GM23338 (cell line): ENCODE data around the gene BGLAP. TPM values are rescaled to one million over a fixed set of nuclear protein-coding genes. Genes with fewer than 3 reads are reported as not detected.

Experiments
- ATAC-seq: fragments of 200-7000 bp; cut with Tn5 transposase; 3 replicates; pipeline ENCODE4 v1.9.1; 2020
- DNase-seq: peaks from one replicate; pipeline ENCODE4 v3.0.0-alpha.2; 2015; ENCODE audit warnings: low spot score
- H2AFZ ChIP-seq: fragments of 200-600 bp; sonication (generic); 2 replicates; pipeline ENCODE4 v1.8.0; 2016; ENCODE audit warnings: antibody characterized with exemption, mild to moderate bottlenecking, moderate library complexity
- H3F3A ChIP-seq: fragments of 200-600 bp; sonication (generic); replicated peaks from 2 replicates; pipeline ENCODE4 v1.8.0; 2017; ENCODE audit warnings: antibody characterized with exemption, mixed run types, low read depth
- H3K27ac ChIP-seq: fragments of 200-600 bp; sonication (generic); 2 replicates; pipeline ENCODE4 v1.6.1; 2016; ENCODE audit warnings: low read depth
- H3K27me3 ChIP-seq: fragments of 200-600 bp; sonication (generic); 2 replicates; pipeline ENCODE4 v1.8.0; 2016; ENCODE audit warnings: mild to moderate bottlenecking, mixed run types, moderate library complexity; ENCODE audit not compliant: insufficient read depth
- H3K36me3 ChIP-seq: fragments of 200-600 bp; sonication (generic); 2 replicates; pipeline ENCODE4 v1.8.0; 2016; ENCODE audit warnings: mild to moderate bottlenecking; ENCODE audit not compliant: insufficient read depth
- H3K4me1 ChIP-seq: fragments of 200-600 bp; sonication (generic); 2 replicates; pipeline ENCODE4 v1.8.0; 2016; ENCODE audit warnings: mild to moderate bottlenecking, moderate library complexity; ENCODE audit not compliant: insufficient read depth
- H3K4me2 ChIP-seq: fragments of 200-600 bp; sonication (generic); 2 replicates; pipeline ENCODE4 v1.7.1; 2017; ENCODE audit warnings: mixed run types
- H3K4me3 ChIP-seq: fragments of 200-600 bp; sonication (generic); 2 replicates; pipeline ENCODE4 v1.6.1; 2016; ENCODE audit warnings: mixed run types
- H3K79me2 ChIP-seq: fragments of 200-600 bp; sonication (generic); replicated peaks from 2 replicates; pipeline ENCODE4 v1.8.0; 2017; ENCODE audit warnings: mild to moderate bottlenecking; ENCODE audit not compliant: insufficient read depth
- H3K9me2 ChIP-seq: fragments of 200-600 bp; sonication (generic); 2 replicates; pipeline ENCODE4 v1.8.0; 2017; ENCODE audit not compliant: insufficient read depth
- H4K20me1 ChIP-seq: fragments of 200-600 bp; sonication (generic); replicated peaks from 2 replicates; pipeline ENCODE4 v1.8.0; 2017; ENCODE audit warnings: mild to moderate bottlenecking; ENCODE audit not compliant: insufficient read depth
- H3K27ac Mint-ChIP-seq: 2 replicates; pipeline ENCODE4 v1.8.0; 2020; ENCODE audit warnings: inconsistent platforms, mild to moderate bottlenecking, moderate library complexity, mixed read lengths
- H3K27me3 Mint-ChIP-seq: 3 replicates; pipeline ENCODE4 v1.8.0; 2022; ENCODE audit warnings: low read depth, mild to moderate bottlenecking, moderate library complexity, mixed read lengths, inconsistent platforms; ENCODE audit not compliant: insufficient read depth, poor library complexity
- H3K36me3 Mint-ChIP-seq: 3 replicates; pipeline ENCODE4 v1.8.0; 2021; ENCODE audit warnings: low read depth, mild to moderate bottlenecking, inconsistent platforms, moderate library complexity, mixed read lengths
- H3K4me1 Mint-ChIP-seq: 3 replicates; pipeline ENCODE4 v1.8.0; 2020; ENCODE audit warnings: mild to moderate bottlenecking, inconsistent platforms, mixed read lengths
- H3K4me3 Mint-ChIP-seq: 3 replicates; pipeline ENCODE4 v1.8.0; 2021; ENCODE audit warnings: moderate library complexity, mild to moderate bottlenecking, inconsistent platforms, mixed read lengths
- H3K9me3 Mint-ChIP-seq: 3 replicates; pipeline ENCODE4 v1.8.0; 2020; ENCODE audit warnings: moderate library complexity, mild to moderate bottlenecking, inconsistent platforms, mixed read lengths
- CREB1 ChIP-seq: fragments of 250-450 bp; sonication (Bioruptor Pico); IDR thresholded peaks from 2 replicates; pipeline ENCODE4 v1.5.0; 2020; ENCODE audit warnings: low read depth, mild to moderate bottlenecking, moderate library complexity
- EZH2 ChIP-seq: fragments of 200-600 bp; sonication (generic); IDR thresholded peaks from one replicate; pipeline ENCODE4 v1.8.0; 2017; ENCODE audit warnings: antibody characterized with exemption, mild to moderate bottlenecking, low read depth; ENCODE audit not compliant: unreplicated experiment
- EZH2phosphoT487 ChIP-seq: fragments of 200-600 bp; sonication (generic); IDR thresholded peaks from one replicate; pipeline ENCODE4 v1.8.1; 2018; ENCODE audit warnings: antibody characterized with exemption; ENCODE audit not compliant: unreplicated experiment
- JUNB ChIP-seq: IDR thresholded peaks from one replicate; pipeline ENCODE4 v1.6.1; 2016; ENCODE audit warnings: antibody characterized with exemption; ENCODE audit not compliant: unreplicated experiment
- NANOG ChIP-seq: IDR thresholded peaks from 2 replicates; pipeline ENCODE4 v1.6.1; 2016; ENCODE audit warnings: antibody characterized with exemption, borderline replicate concordance
- POLR2AphosphoS5 ChIP-seq: IDR thresholded peaks from 2 replicates; pipeline ENCODE4 v1.6.1; 2016; ENCODE audit warnings: antibody characterized with exemption, low read depth
- REST ChIP-seq: IDR thresholded peaks from one replicate; pipeline ENCODE4 v1.6.1; 2018; ENCODE audit warnings: antibody characterized with exemption; ENCODE audit not compliant: unreplicated experiment
- STAT1 ChIP-seq: IDR thresholded peaks from one replicate; pipeline ENCODE4 v1.6.1; 2016; ENCODE audit warnings: antibody characterized with exemption; ENCODE audit not compliant: unreplicated experiment
- ZNF114 ChIP-seq: fragments of 250-450 bp; sonication (Bioruptor Pico); IDR thresholded peaks from 2 replicates; pipeline ENCODE4 v1.5.0; 2020; ENCODE audit warnings: mild to moderate bottlenecking, moderate library complexity
- ZNF331 ChIP-seq: fragments of 250-450 bp; sonication (Bioruptor Pico); IDR thresholded peaks from 2 replicates; pipeline ENCODE4 v1.5.0; 2020; ENCODE audit warnings: low read depth, mild to moderate bottlenecking, moderate library complexity
- polyA plus RNA-seq: library from polyadenylated mRNA; unstranded; fragments of >200 nt; fragmentation: Nextera tagmentation; extraction: Ambion mirVana; gene quantifications from 2 replicates; pipeline ENCODE4 v1.2.1, GENCODE V29; 2016
- total RNA-seq: library from RNA; depleted of rRNA; stranded (reverse); fragments of >200 nt; shearing (Covaris generic); gene quantifications from 2 replicates; pipeline ENCODE4 v1.2.3, GENCODE V29; 2014
- TF ChIP-seq, protein P1 (sequence below): IDR thresholded peaks from 2 replicates; pipeline ENCODE4 v1.6.1; 2016; ENCODE audit warnings: antibody characterized with exemption
- TF ChIP-seq, protein P2 (sequence below): fragments of 250-450 bp; sonication (Bioruptor Pico); IDR thresholded peaks from 2 replicates; pipeline ENCODE4 v1.5.0; 2020; ENCODE audit warnings: mild to moderate bottlenecking, moderate library complexity

Gene BGLAP
- total and polyA plus RNA-seq, 2 experiments from 2014 or later = 0.36 to 0.42 TPM

DNA sequence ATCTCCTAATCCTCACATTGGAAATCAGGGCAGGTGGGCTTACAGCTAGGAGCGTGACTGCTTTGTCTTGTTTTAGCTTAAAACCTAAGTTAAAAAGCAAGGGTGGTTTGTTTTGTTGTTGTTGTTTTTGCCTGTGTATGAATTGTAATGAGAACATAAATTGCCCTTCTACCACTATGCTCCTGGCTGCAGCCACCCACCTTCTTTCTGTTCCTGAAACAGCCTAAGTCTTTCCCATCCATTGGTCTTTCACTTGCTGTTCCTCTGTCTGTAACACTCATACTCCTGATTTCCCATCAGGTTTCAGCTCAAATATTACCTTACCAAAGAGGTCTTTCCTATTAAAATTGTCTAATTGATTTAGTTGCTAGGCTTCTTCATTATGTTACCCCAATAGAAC, 41.5 kb downstream of the BGLAP start:
- Histone ChIP-seq H3K79me2 (peaks cover 38% of the 10 kb centered on the region), H4K20me1 (peaks cover 31% of the 10 kb centered on the region), H3K9me2 (no peaks in the 10 kb centered on the region), H3K27ac (peak overlapping the region; percentile 79), H3K36me3 (peaks cover 10% of the 10 kb centered on the region), H2AFZ (peak overlapping the region; percentile 95), H3K4me3 (peak overlapping the region; percentile 83), H3K4me1 (peaks cover 16% of the 10 kb centered on the region), H3F3A (peaks cover 16% of the 10 kb centered on the region; the same call in 1 of the 2 replicates), H3K4me2 (peak overlapping the region; percentile 88), H3K27me3 (no peaks in the 10 kb centered on the region)
- TF ChIP-seq REST (no peak), CREB1 (CRISPR knock-in tag) (no peak), EZH2 (no peak), NANOG (no peak), ZNF331 (CRISPR knock-in tag) (no peak), EZH2phosphoT487 (no peak), JUNB (no peak)
- TF ChIP-seq, protein P1, sequence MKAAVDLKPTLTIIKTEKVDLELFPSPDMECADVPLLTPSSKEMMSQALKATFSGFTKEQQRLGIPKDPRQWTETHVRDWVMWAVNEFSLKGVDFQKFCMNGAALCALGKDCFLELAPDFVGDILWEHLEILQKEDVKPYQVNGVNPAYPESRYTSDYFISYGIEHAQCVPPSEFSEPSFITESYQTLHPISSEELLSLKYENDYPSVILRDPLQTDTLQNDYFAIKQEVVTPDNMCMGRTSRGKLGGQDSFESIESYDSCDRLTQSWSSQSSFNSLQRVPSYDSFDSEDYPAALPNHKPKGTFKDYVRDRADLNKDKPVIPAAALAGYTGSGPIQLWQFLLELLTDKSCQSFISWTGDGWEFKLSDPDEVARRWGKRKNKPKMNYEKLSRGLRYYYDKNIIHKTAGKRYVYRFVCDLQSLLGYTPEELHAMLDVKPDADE = no peak
- no peak for ATAC-seq
- peaks cover 9% of the 10 kb centered on the region for H3K27me3 Mint-ChIP-seq
- DNase-seq = no peak
- peak overlapping the region; percentile 93 for H3K27ac Mint-ChIP-seq
- H3K36me3 Mint-ChIP-seq = peaks cover 4% of the 10 kb centered on the region
- peaks cover 19% of the 10 kb centered on the region for H3K4me1 Mint-ChIP-seq
- H3K4me3 Mint-ChIP-seq = peak overlapping the region; percentile 98
- H3K9me3 Mint-ChIP-seq = no peaks in the 10 kb centered on the region

DNA sequence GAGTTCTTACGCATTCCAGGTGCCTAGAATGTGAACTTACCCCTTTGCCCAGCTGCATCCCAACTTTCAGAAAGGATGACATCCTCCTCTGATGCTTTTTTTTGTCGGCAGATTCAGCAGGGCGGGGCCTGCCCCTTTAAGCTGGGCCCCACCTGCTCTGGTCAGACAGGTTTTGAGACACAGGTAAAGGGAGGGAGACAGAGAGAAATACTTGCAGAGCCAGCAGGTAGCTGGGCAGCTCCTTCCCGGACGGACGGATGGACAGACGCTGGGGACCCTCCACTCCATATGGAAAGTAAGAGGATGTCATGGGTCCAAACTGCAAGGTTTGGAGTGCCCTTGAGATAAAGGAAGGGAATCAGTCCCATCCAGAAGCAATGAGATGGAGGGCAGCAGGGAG, 42.1 kb downstream of the BGLAP start, which contains the start of gene TMEM79:
TSS of gene TMEM79 (plus strand) at position 214 of the 400 bp plus-strand sequence. CDS start 902 bp downstream, outside the sequence.
- Histone ChIP-seq H3F3A (peaks cover 12% of the 10 kb centered on the region; the same call in 1 of the 2 replicates), H3K9me2 (no peaks in the 10 kb centered on the region), H3K4me3 (peak within 1 kb of the TSS; percentile 83), H3K36me3 (0 out of 2 replicates have a peak, but pooled peaks cover 6% of the 10 kb centered on the region), H2AFZ (peak within 1 kb of the TSS; percentile 95), H3K27me3 (no peaks in the 10 kb centered on the region), H4K20me1 (peaks cover 25% of the 10 kb centered on the region), H3K4me1 (peaks cover 16% of the 10 kb centered on the region), H3K27ac (peak within 1 kb of the TSS; percentile 79), H3K4me2 (peak within 1 kb of the TSS; percentile 88), H3K79me2 (peaks cover 32% of the 10 kb centered on the region)
- no peaks in the 10 kb centered on the region; the same call in 1 of the 3 replicates for H3K36me3 Mint-ChIP-seq
- DNase-seq = peak; percentile 27
- H3K4me3 Mint-ChIP-seq = peak within 1 kb of the TSS; percentile 98
- H3K9me3 Mint-ChIP-seq = no peaks in the 10 kb centered on the region
- TF ChIP-seq POLR2AphosphoS5 = no peak
- no peak for TF ChIP-seq STAT1
- TF ChIP-seq, protein P2, sequence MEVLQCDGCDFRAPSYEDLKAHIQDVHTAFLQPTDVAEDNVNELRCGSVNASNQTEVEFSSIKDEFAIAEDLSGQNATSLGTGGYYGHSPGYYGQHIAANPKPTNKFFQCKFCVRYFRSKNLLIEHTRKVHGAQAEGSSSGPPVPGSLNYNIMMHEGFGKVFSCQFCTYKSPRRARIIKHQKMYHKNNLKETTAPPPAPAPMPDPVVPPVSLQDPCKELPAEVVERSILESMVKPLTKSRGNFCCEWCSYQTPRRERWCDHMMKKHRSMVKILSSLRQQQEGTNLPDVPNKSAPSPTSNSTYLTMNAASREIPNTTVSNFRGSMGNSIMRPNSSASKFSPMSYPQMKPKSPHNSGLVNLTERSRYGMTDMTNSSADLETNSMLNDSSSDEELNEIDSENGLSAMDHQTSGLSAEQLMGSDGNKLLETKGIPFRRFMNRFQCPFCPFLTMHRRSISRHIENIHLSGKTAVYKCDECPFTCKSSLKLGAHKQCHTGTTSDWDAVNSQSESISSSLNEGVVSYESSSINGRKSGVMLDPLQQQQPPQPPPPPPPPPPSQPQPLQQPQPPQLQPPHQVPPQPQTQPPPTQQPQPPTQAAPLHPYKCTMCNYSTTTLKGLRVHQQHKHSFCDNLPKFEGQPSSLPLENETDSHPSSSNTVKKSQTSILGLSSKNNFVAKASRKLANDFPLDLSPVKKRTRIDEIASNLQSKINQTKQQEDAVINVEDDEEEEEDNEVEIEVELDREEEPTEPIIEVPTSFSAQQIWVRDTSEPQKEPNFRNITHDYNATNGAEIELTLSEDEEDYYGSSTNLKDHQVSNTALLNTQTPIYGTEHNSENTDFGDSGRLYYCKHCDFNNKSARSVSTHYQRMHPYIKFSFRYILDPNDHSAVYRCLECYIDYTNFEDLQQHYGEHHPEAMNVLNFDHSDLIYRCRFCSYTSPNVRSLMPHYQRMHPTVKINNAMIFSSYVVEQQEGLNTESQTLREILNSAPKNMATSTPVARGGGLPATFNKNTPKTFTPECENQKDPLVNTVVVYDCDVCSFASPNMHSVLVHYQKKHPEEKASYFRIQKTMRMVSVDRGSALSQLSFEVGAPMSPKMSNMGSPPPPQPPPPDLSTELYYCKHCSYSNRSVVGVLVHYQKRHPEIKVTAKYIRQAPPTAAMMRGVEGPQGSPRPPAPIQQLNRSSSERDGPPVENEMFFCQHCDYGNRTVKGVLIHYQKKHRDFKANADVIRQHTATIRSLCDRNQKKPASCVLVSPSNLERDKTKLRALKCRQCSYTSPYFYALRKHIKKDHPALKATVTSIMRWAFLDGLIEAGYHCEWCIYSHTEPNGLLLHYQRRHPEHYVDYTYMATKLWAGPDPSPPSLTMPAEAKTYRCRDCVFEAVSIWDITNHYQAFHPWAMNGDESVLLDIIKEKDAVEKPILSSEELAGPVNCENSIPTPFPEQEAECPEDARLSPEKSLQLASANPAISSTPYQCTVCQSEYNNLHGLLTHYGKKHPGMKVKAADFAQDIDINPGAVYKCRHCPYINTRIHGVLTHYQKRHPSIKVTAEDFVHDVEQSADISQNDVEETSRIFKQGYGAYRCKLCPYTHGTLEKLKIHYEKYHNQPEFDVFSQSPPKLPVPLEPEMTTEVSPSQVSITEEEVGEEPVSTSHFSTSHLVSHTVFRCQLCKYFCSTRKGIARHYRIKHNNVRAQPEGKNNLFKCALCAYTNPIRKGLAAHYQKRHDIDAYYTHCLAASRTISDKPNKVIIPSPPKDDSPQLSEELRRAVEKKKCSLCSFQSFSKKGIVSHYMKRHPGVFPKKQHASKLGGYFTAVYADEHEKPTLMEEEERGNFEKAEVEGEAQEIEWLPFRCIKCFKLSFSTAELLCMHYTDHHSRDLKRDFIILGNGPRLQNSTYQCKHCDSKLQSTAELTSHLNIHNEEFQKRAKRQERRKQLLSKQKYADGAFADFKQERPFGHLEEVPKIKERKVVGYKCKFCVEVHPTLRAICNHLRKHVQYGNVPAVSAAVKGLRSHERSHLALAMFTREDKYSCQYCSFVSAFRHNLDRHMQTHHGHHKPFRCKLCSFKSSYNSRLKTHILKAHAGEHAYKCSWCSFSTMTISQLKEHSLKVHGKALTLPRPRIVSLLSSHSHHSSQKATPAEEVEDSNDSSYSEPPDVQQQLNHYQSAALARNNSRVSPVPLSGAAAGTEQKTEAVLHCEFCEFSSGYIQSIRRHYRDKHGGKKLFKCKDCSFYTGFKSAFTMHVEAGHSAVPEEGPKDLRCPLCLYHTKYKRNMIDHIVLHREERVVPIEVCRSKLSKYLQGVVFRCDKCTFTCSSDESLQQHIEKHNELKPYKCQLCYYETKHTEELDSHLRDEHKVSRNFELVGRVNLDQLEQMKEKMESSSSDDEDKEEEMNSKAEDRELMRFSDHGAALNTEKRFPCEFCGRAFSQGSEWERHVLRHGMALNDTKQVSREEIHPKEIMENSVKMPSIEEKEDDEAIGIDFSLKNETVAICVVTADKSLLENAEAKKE (CRISPR knock-in tag) = no peak
- no peak for TF ChIP-seq ZNF114 (CRISPR knock-in tag)
- TF ChIP-seq EZH2phosphoT487 = no peak
- TF ChIP-seq CREB1 (CRISPR knock-in tag) = no peak
- ATAC-seq = no peak
- peaks cover 19% of the 10 kb centered on the region for H3K4me1 Mint-ChIP-seq
- H3K27me3 Mint-ChIP-seq = peaks cover 9% of the 10 kb centered on the region
- H3K27ac Mint-ChIP-seq = peak within 1 kb of the TSS; percentile 93
